Glomerular endothelial cell (primary cell): Measurements from ENCODE around the gene ARMC3. TPM values are rescaled to one million over a fixed set of nuclear protein-coding genes. Genes with fewer than 3 reads are reported as not detected.

Experiments used
- DNase-seq: peaks from one replicate; pipeline ENCODE4 v3.0.0-alpha.2; 2011; ENCODE audit warnings: low read depth, low spot score; ENCODE audit errors: extremely low read depth
- total RNA-seq: library from RNA; depleted of rRNA; stranded (reverse); fragments of >200 nt; gene quantifications from 2 replicates; pipeline ENCODE4 v1.2.3, GENCODE V29; 2015

The ARMC3 gene
- total RNA-seq, 1 donor from 2014 or later = not detected

- DNase-seq = no peak
These were observed 62.6 kb downstream of the ARMC3 start for GRCh38 chr10:22990443-22990842.

DNA sequence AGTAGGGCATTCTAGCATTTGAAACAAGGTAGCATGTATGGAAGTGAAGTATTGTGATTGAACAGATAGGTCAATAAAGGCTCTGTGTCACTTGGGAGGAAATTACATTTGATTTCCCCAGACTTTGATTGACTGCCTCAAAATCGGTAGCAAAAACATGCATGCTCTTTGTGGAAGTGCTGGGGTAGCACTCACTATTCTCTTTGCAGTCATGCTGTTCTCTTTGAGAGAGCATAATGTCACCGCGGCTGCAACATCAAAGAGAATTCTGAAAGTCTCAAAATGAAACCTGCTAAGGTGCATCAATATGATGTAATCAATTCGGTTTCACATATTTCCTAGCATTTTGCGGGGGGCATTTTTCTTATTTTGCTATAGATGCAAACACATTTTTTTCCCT lies 64.2 kb downstream of the ARMC3 start:
- no peak for DNase-seq

- DNase-seq = no peak
These were observed 64.8 kb downstream of the ARMC3 start for GRCh38 chr10:22992621-22993020.

GRCh38 chr10:22993314-22993713 lies 65.5 kb downstream of the ARMC3 start:
- no peak for DNase-seq

DNA sequence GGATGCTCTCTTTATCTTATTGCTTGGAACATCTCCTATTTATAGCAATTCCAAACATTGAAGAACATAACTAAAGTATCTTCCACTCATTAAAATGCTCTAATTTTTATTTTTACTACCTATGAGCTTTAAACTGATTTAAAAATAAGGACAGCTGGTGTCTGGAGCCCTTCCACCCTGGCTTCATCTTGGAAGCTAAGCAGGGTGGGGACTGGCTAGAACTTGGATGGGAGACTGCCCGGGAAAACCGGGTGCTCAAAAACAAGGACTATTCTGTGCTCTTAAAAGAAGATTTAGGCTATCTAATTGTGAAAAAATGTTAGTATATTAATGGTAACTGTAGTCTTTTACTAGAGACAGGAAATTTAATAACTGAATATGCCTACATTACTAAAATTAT lies 69.2 kb downstream of the ARMC3 start:
- no peak for DNase-seq

DNA sequence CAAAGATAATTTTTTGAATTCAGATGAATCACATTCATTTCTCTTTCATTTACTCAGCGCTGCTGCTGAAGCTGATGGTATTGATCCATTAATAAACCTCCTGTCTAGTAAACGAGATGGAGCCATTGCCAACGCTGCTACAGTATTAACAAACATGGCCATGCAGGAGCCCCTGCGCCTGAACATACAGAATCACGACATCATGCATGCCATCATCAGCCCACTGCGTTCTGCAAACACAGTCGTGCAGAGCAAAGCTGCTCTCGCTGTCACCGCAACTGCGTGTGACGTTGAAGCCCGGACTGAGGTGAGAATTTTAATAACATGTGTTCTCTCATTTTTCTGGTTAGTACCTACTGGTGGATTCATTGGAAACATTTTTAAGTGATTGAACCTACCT lies 70.2 kb downstream of the ARMC3 start:
- no peak for DNase-seq

GRCh38 chr10:22999942-23000341 lies 72.1 kb downstream of the ARMC3 start:
- DNase-seq = no peak

- DNase-seq = no peak
These were observed 74.2 kb downstream of the ARMC3 start for GRCh38 chr10:23001901-23002516.

- DNase-seq = no peak
These were observed 77.3 kb downstream of the ARMC3 start for GRCh38 chr10:23005150-23005549.

- no peak for DNase-seq
These were observed 85.9 kb downstream of the ARMC3 start for GRCh38 chr10:23013581-23014335.

DNA sequence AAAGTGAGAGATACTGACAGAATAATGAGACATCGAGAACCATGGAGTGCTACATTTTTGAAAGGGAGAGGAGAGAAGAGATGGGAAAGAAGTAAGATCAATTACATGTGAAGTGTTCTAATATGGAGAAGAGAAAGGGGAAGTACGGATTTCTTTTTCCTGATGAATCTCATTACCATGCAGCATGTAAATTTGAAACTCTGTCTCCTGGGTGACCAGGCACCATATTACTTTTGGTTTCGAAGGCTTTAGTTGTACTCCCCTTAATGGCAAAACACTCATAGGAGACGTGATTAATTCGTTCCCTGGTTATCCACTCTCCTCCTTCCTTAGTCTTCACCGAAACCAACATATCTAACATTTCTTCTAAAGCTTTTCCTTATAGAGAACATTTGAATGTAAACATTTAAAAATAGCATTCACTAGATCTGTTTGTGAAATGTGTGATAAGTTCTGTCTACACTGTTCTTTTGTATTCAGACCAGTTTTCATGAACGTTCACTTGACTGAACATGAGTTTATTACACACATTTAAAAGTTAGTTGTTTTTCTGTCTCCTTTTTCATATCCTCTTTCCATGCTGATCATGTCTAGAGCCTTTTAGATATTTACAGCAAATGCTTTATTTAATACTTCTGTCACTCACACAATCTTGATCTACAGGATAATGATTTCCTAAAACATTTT lies 87.3 kb downstream of the ARMC3 start:
- DNase-seq = no peak

- DNase-seq = no peak
These were observed 88.8 kb downstream of the ARMC3 start for GRCh38 chr10:23016636-23017035.

DNA sequence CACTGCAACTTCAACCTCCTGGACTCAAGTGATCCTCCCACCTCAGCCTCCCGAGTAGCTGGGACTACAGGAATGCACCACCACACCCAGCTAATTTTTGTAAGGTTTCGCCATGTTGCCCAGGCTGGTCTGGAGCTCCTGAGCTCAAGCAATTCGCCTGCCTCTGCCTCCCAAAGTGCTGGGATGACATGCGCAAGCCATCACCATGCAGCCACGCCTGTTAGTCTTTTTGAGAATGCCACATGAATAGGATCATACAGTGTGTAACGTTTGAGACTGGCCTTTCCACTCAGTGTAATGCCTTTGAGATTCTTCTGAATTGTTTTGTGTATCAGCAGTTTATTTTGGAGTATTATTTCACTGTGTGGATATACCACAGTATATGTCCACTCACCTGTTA lies 91.8 kb downstream of the ARMC3 start:
- no peak for DNase-seq

DNA sequence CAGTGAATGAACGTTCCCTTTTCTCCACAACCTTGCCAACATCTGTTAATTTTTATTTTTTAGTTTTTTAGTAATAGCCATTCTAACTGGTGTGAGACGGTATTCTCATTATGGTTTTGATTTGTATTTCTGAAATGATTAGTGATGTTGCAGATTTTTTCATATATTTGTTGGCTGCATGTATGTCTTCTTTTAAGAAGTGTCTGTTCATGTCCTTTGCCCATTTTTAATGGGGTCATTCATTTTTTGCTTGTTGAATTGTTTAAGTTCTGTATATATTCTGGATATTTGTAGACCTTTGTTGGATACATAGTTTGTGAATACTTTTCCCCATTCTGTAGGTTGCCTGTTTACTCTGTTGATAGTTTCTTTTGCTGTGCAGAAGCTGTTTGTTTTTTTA lies 93.6 kb downstream of the ARMC3 start:
- no peak for DNase-seq

DNA sequence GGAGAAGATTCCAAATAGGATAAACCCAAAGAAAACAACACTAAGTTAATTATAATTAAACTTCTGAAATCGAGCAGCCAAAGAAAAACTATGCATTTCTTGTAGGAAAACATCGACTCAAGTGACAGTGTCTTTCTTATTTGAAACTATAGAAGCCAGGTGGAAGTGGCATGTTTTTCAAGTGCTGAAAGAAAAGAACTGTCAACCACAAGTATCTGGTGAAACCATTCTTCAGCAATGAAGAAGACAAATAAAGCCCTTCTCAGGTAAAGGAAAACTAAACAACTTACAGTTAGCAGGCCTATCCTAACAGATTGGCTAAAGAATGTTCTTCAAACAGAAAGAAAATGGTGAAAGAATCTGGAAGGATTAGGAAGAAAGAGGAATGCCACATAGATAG lies 96.1 kb downstream of the ARMC3 start:
- no peak for DNase-seq

DNA sequence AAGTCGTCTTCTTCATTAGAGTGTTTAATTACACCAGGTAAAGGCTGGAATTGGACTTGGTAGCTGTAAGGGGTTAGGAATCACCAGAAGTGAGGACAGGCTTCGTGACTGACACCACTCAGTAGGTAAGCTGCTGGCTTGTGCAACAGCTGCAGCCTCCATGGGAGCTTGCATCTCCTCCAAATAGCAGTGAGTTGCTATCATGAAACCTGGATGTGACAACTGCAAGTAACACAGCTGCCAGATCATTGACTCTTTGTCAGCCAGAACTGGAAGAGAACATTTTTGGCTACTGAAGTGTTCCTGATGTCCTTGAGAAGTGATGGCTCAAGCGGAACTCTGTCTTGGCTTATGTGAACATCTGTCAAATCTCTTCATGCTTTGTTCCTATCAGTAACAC lies 103.5 kb downstream of the ARMC3 start:
- DNase-seq = no peak

GRCh38 chr10:23034790-23035189 lies 106.9 kb downstream of the ARMC3 start:
- DNase-seq = no peak

- no peak for DNase-seq
These were observed 107.7 kb downstream of the ARMC3 start for GRCh38 chr10:23035569-23035968.

DNA sequence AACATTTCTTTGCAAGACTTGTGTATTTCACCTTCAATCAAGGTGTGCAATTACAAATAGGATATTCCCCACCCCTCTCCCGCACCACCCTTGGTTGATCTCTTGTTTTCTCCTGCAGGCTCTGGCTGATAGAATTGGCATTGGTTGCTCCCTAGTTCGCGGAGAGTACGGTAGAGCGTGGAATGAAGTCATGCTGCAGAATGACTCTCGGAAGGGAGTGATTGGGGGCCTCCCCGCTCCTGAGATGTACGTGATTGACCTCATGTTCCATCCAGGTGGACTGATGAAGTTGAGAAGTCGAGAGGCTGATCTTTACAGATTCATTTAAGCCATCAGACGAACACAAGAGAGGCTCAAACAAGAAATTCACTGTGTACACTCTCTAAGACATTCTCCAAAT lies 109.3 kb downstream of the ARMC3 start:
- no peak for DNase-seq

DNA sequence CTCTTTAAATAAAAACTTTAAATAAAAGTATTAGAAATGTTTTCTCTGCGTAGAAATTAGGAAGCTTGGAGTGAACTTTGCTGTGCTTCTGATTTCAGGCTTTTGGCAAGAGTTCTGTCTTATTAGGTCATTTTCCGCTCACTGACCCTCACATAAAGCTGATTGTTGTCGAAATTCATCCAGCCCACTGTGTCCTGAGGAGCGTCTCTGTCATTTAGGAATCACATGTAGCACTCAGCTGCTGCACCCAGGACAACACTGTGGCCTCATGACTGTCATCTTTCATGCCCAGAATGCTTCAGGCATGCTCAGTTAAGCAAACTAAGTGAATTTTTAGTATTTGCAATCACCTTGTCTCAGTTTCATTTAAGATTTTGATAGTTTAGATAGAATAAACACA lies 109.7 kb downstream of the ARMC3 start:
- DNase-seq = no peak

- DNase-seq = no peak
These were observed 110.3 kb downstream of the ARMC3 start for GRCh38 chr10:23038172-23038571.

GRCh38 chr10:23040002-23040401 lies 112.1 kb downstream of the ARMC3 start:
- no peak for DNase-seq
